GM23248 (cell line): ENCODE measurements around the gene INPP5A. TPM values are rescaled to one million over a fixed set of nuclear protein-coding genes. Genes with fewer than 3 reads are reported as not detected.

ENCODE experiments used
- DNase-seq: peaks from one replicate; pipeline ENCODE4 v3.0.0-alpha.2; 2015
- H2AFZ ChIP-seq: fragments of 200-600 bp; sonication (generic); 2 replicates; pipeline ENCODE4 v1.6.1; 2016; ENCODE audit warnings: antibody characterized with exemption
- H3F3A ChIP-seq: fragments of 200-600 bp; sonication (generic); 2 replicates; pipeline ENCODE4 v1.6.1; 2016; ENCODE audit warnings: mild to moderate bottlenecking, antibody characterized with exemption, mixed run types; ENCODE audit not compliant: insufficient read depth
- H3K27ac ChIP-seq: fragments of 200-600 bp; sonication (generic); 2 replicates; pipeline ENCODE4 v1.5.1; 2016; ENCODE audit warnings: mild to moderate bottlenecking
- H3K27me3 ChIP-seq: fragments of 200-600 bp; sonication (generic); replicated peaks from 2 replicates; pipeline ENCODE4 v1.6.1; 2016; ENCODE audit warnings: mild to moderate bottlenecking; ENCODE audit not compliant: insufficient read depth
- H3K36me3 ChIP-seq: fragments of 200-600 bp; sonication (generic); 2 replicates; pipeline ENCODE4 v1.6.1; 2016; ENCODE audit warnings: low read depth, mild to moderate bottlenecking
- H3K4me1 ChIP-seq: fragments of 200-600 bp; sonication (generic); 2 replicates; pipeline ENCODE4 v1.6.1; 2016; ENCODE audit warnings: mild to moderate bottlenecking; ENCODE audit not compliant: insufficient read depth
- H3K4me2 ChIP-seq: fragments of 200-600 bp; sonication (generic); one replicate; pipeline ENCODE4 v1.6.1; 2016; ENCODE audit warnings: mild to moderate bottlenecking; ENCODE audit not compliant: unreplicated experiment
- H3K4me3 ChIP-seq: fragments of 200-600 bp; sonication (generic); 2 replicates; pipeline ENCODE4 v1.5.1; 2016; ENCODE audit warnings: mild to moderate bottlenecking
- H3K79me2 ChIP-seq: fragments of 200-600 bp; sonication (generic); 2 replicates; pipeline ENCODE4 v1.6.1; 2016; ENCODE audit warnings: mild to moderate bottlenecking; ENCODE audit not compliant: insufficient read depth
- H3K9ac ChIP-seq: fragments of 200-600 bp; sonication (generic); 2 replicates; pipeline ENCODE4 v1.6.1; 2016; ENCODE audit warnings: mild to moderate bottlenecking
- H3K9me2 ChIP-seq: fragments of 200-600 bp; sonication (generic); 2 replicates; pipeline ENCODE4 v1.6.1; 2016; ENCODE audit warnings: mixed run types, mild to moderate bottlenecking, moderate library complexity; ENCODE audit not compliant: insufficient read depth
- H3K9me3 ChIP-seq: fragments of 200-600 bp; sonication (generic); one replicate; pipeline ENCODE4 v1.6.1; 2017; ENCODE audit warnings: low read depth
- H4K20me1 ChIP-seq: fragments of 200-600 bp; sonication (generic); 2 replicates; pipeline ENCODE4 v1.6.0; 2016; ENCODE audit not compliant: insufficient read depth
- EZH2 ChIP-seq: fragments of 200-600 bp; sonication (generic); IDR thresholded peaks from 2 replicates; pipeline ENCODE4 v1.6.1; 2018; ENCODE audit warnings: antibody characterized with exemption, mild to moderate bottlenecking; ENCODE audit not compliant: insufficient read depth, poor library complexity, severe bottlenecking
- EZH2phosphoT487 ChIP-seq: fragments of 200-600 bp; sonication (generic); IDR thresholded peaks from 2 replicates; pipeline ENCODE4 v1.6.1; 2018; ENCODE audit warnings: antibody characterized with exemption, moderate library complexity, mild to moderate bottlenecking, low read depth; ENCODE audit not compliant: insufficient read depth
- WGBS, 2 experiments: methylation state at CpG; one replicate each; pipeline ENCODE4 v1.1.6; 2015 to 2017; ENCODE audit warnings: low lambda C conversion rate in 2 of 2, low coverage in 1 of 2; ENCODE audit errors: missing lambda C conversion rate in 2 of 2; 5-methylcytosine and 5-hydroxymethylcytosine counted together
- in situ Hi-C: fragments of 300-500 bp; cut with MboI; formaldehyde crosslinking; loops from 2 replicates; pipeline ENCODE4 v1.15.0; 2020
- polyA plus RNA-seq: library from polyadenylated mRNA; unstranded; fragments of >200 nt; fragmentation: Nextera tagmentation; extraction: Ambion mirVana; gene quantifications from 2 replicates; pipeline ENCODE4 v1.2.1, GENCODE V29; 2016
- total RNA-seq: library from RNA; depleted of rRNA; stranded (reverse); fragments of >200 nt; shearing (Covaris generic); gene quantifications from 2 replicates; pipeline ENCODE4 v1.2.3, GENCODE V29; 2014

The INPP5A gene
- total and polyA plus RNA-seq, 2 experiments from 2014 or later = 2.3 to 35.2 TPM

GRCh38 chr10:132589015-132589414 is 51.4 kb downstream of the INPP5A start:
- peaks cover 93% of the 10 kb centered on the region for H3K79me2 ChIP-seq
- no peaks in the 10 kb centered on the region for H3K9me3 ChIP-seq
- no peak overlapping the region for H3K27ac ChIP-seq
- H3K9ac ChIP-seq = no peak overlapping the region
- H3K4me3 ChIP-seq = no peak overlapping the region
- H4K20me1 ChIP-seq = no peaks in the 10 kb centered on the region
- no peak for TF ChIP-seq EZH2
- TF ChIP-seq EZH2phosphoT487 = no peak
- H3K9me2 ChIP-seq = no peaks in the 10 kb centered on the region
- H3F3A ChIP-seq = no peaks in the 10 kb centered on the region
- H3K27me3 ChIP-seq = no peaks in the 10 kb centered on the region
- H2AFZ ChIP-seq = no peak overlapping the region
- in situ Hi-C loops = no loop called here
- no peak for DNase-seq
- H3K36me3 ChIP-seq = no peaks in the 10 kb centered on the region
- peaks cover 16% of the 10 kb centered on the region for H3K4me1 ChIP-seq
- H3K4me2 ChIP-seq = no peak overlapping the region
- 89 to 96% methylated on average over 13 to 14 of the region's 14 CpGs for WGBS, 2 experiments

DNA sequence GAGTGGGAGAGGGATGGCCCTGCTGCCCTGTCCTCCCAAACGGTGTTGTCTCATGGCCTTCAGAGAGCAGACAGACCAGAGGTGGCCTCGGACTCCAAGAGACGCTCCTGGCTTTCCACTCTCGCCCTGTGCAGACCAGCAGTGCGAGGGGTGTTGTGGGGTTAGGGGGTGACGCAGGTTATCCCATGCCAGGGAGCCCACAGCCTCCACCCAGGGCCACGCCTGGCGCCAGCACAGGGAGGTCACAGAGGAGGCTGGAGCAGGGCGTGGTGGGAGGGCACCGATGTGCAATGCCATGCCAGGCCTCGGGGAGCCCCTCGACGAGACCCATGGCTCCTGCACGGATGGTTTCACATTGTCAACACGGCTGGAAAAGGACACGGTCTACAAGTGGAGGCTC is 52.1 kb downstream of the INPP5A start:
- no peak overlapping the region for H2AFZ ChIP-seq
- H3F3A ChIP-seq = no peaks in the 10 kb centered on the region
- H3K4me3 ChIP-seq = no peak overlapping the region
- H3K79me2 ChIP-seq = peaks cover 93% of the 10 kb centered on the region
- no peak overlapping the region for H3K4me2 ChIP-seq
- no peaks in the 10 kb centered on the region for H3K27me3 ChIP-seq
- no peak overlapping the region for H3K27ac ChIP-seq
- no peaks in the 10 kb centered on the region for H3K9me2 ChIP-seq
- H3K4me1 ChIP-seq = peaks cover 16% of the 10 kb centered on the region
- no peak overlapping the region for H3K9ac ChIP-seq
- H3K9me3 ChIP-seq = no peaks in the 10 kb centered on the region
- 86 to 92% methylated on average over 16 of the region's 16 CpGs for WGBS, 2 experiments
- in situ Hi-C loops = no loop called here
- TF ChIP-seq EZH2 (no peak), EZH2phosphoT487 (no peak)
- no peak for DNase-seq
- no peaks in the 10 kb centered on the region for H3K36me3 ChIP-seq
- no peaks in the 10 kb centered on the region for H4K20me1 ChIP-seq

DNA sequence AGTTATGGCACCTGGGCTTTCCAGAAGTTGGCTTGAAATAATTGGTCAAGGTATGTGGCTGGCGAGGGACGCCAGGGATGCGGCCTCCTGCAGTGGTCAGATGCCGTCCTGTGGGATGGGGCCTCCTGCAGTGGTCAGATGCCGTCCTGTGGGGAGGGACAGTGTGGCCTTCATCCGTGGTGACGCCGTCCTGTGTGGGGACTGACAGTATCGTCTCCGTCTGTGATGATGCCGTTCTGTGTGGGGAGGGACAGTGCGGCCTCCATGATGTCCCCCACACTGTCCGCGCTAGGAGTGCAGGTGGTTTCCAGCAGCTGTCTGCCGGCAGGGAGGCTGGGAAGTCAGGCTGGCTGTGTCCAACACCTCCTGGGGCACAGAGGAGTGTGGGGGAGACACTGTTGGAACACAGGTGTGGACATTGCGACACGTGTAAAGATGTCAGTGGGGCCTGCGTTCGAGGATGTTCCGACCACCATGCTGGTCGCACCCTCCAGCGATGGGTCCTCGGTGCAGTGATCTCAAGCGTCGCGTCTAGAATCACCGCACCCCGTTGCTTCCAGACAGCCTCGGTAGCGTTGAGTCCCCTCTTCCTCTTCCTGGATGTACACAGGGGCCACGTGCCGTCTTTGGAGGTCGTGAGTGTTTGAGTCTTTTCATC is 52.6 kb downstream of the INPP5A start:
- H3K36me3 ChIP-seq = no peaks in the 10 kb centered on the region
- no peak overlapping the region for H3K9ac ChIP-seq
- no peak overlapping the region for H2AFZ ChIP-seq
- no peaks in the 10 kb centered on the region for H3K27me3 ChIP-seq
- H3K27ac ChIP-seq = no peak overlapping the region
- no peak for DNase-seq
- peaks cover 96% of the 10 kb centered on the region for H3K79me2 ChIP-seq
- no peak overlapping the region for H3K4me3 ChIP-seq
- no peaks in the 10 kb centered on the region for H3F3A ChIP-seq
- H4K20me1 ChIP-seq = no peaks in the 10 kb centered on the region
- peaks cover 16% of the 10 kb centered on the region for H3K4me1 ChIP-seq
- in situ Hi-C loops = no loop called here
- no peak overlapping the region for H3K4me2 ChIP-seq
- 94 to 95% methylated on average over 33 of the region's 33 CpGs for WGBS, 2 experiments
- no peak for TF ChIP-seq EZH2phosphoT487
- TF ChIP-seq EZH2 = no peak
- H3K9me2 ChIP-seq = no peaks in the 10 kb centered on the region
- H3K9me3 ChIP-seq = no peaks in the 10 kb centered on the region

- no peak overlapping the region for H3K27ac ChIP-seq
- H3K27me3 ChIP-seq = no peaks in the 10 kb centered on the region
- H3K79me2 ChIP-seq = peaks cover 96% of the 10 kb centered on the region
- no peaks in the 10 kb centered on the region for H3K9me3 ChIP-seq
- H2AFZ ChIP-seq = no peak overlapping the region
- H3K4me3 ChIP-seq = no peak overlapping the region
- H3K4me1 ChIP-seq = peaks cover 16% of the 10 kb centered on the region
- no peak overlapping the region for H3K4me2 ChIP-seq
- in situ Hi-C loops = no loop called here
- H4K20me1 ChIP-seq = no peaks in the 10 kb centered on the region
- H3F3A ChIP-seq = no peaks in the 10 kb centered on the region
- no peak for DNase-seq
- 87 to 90% methylated on average over 10 of the region's 10 CpGs for WGBS, 2 experiments
- no peaks in the 10 kb centered on the region for H3K9me2 ChIP-seq
- H3K9ac ChIP-seq = no peak overlapping the region
- TF ChIP-seq EZH2phosphoT487 (no peak), EZH2 (no peak)
- H3K36me3 ChIP-seq = no peaks in the 10 kb centered on the region
These were observed 53.1 kb downstream of the INPP5A start for GRCh38 chr10:132590752-132591121.
